Subcutaneous adipose tissue (tissue), 4 donors: ENCODE data around the gene ZNF580. TPM values are rescaled to one million over a fixed set of nuclear protein-coding genes. Genes with fewer than 3 reads are reported as not detected.

Experiments
- CTCF ChIP-seq: fragments of 450-650 bp; IDR thresholded peaks from one replicate; pipeline ENCODE4 v1.5.1; 2016; ENCODE audit warnings: low read depth, mild to moderate bottlenecking, control low read depth, antibody characterized with exemption, moderate library complexity
- total RNA-seq, 4 donors: library from RNA; depleted of rRNA; stranded (reverse); fragments of >200 nt; gene quantifications; one replicate each; pipeline ENCODE4 v1.1.0, GENCODE V29; 2016

Gene ZNF580
- total RNA-seq, 4 donors from 2014 or later, result 5.9 to 35.4 (median 12.3) TPM

- TF ChIP-seq CTCF, result no peak
These were observed 25.0 kb upstream of the ZNF580 start for GRCh38 chr19:55615543-55616394.

GRCh38 chr19:55616395-55616875 lies 24.4 kb upstream of the ZNF580 start:
- no peak for TF ChIP-seq CTCF

GRCh38 chr19:55617426-55617825 lies 23.4 kb upstream of the ZNF580 start:
- TF ChIP-seq CTCF, result no peak

- no peak for TF ChIP-seq CTCF
These were observed 22.4 kb upstream of the ZNF580 start for GRCh38 chr19:55618426-55618825.

- TF ChIP-seq CTCF, result no peak
These were observed 21.5 kb upstream of the ZNF580 start for GRCh38 chr19:55619286-55619685.

- no peak for TF ChIP-seq CTCF
These were observed 20.2 kb upstream of the ZNF580 start for GRCh38 chr19:55620410-55621204.

GRCh38 chr19:55621205-55621672 lies 19.6 kb upstream of the ZNF580 start:
- TF ChIP-seq CTCF, result no peak
